H9 (cell line): ENCODE results near the gene PPM1N. TPM values are rescaled to one million over a fixed set of nuclear protein-coding genes. Genes with fewer than 3 reads are reported as not detected.
A peak's percentile ranks its signal among the peaks of the same experiment; 100 is the strongest.

Experiments
- DNase-seq: peaks from one replicate; pipeline ENCODE4 v3.0.0-alpha.2; 2017
- H2AFZ ChIP-seq: one replicate; pipeline ENCODE4 v1.6.1; 2013; ENCODE audit warnings: mild to moderate bottlenecking, low read length, control low read depth, moderate library complexity
- H2AK5ac ChIP-seq: 2 replicates; pipeline ENCODE4 v1.6.1; 2013; ENCODE audit warnings: low read length, control low read depth, mixed read lengths; ENCODE audit not compliant: insufficient read length
- H2BK120ac ChIP-seq: one replicate; pipeline ENCODE4 v1.6.1; 2013; ENCODE audit warnings: low read depth, mild to moderate bottlenecking, low read length, control low read depth, inconsistent platforms; ENCODE audit not compliant: poor library complexity, severe bottlenecking
- H2BK12ac ChIP-seq: 2 replicates; pipeline ENCODE4 v1.6.1; 2013; ENCODE audit warnings: low read length, control low read depth, mixed read lengths, low read depth; ENCODE audit not compliant: insufficient read length
- H2BK15ac ChIP-seq: 2 replicates; pipeline ENCODE4 v1.6.1; 2013; ENCODE audit warnings: low read depth, low read length, control low read depth
- H2BK20ac ChIP-seq: one replicate; pipeline ENCODE4 v1.6.1; 2013; ENCODE audit warnings: low read depth, mild to moderate bottlenecking, low read length, control low read depth, inconsistent platforms; ENCODE audit not compliant: poor library complexity, severe bottlenecking
- H2BK5ac ChIP-seq: 2 replicates; pipeline ENCODE4 v1.6.1; 2013; ENCODE audit warnings: low read length, control low read depth, mixed read lengths; ENCODE audit not compliant: insufficient read length
- H3K14ac ChIP-seq: 2 replicates; pipeline ENCODE4 v1.6.1; 2013; ENCODE audit warnings: low read length, control low read depth; ENCODE audit not compliant: insufficient read depth
- H3K18ac ChIP-seq: 2 replicates; pipeline ENCODE4 v1.6.1; 2013; ENCODE audit warnings: low read depth, mild to moderate bottlenecking, mixed read lengths, low read length, control low read depth; ENCODE audit not compliant: insufficient read length
- H3K23ac ChIP-seq: 2 replicates; pipeline ENCODE4 v1.6.1; 2013; ENCODE audit warnings: low read length, control low read depth, mixed read lengths, low read depth; ENCODE audit not compliant: insufficient read length
- H3K23me2 ChIP-seq: 2 replicates; pipeline ENCODE4 v1.6.1; 2013; ENCODE audit warnings: low read depth, mild to moderate bottlenecking, mixed read lengths, low read length, control low read depth; ENCODE audit not compliant: insufficient read length, poor library complexity, severe bottlenecking
- H3K27ac ChIP-seq: 2 replicates; pipeline ENCODE4 v1.5.1; 2013; ENCODE audit warnings: low read length, control low read depth, mixed read lengths, low read depth; ENCODE audit not compliant: insufficient read length
- H3K27me3 ChIP-seq: 2 replicates; pipeline ENCODE4 v1.6.1; 2013; ENCODE audit warnings: low read length, control low read depth, inconsistent platforms; ENCODE audit not compliant: insufficient read depth
- H3K4ac ChIP-seq: 2 replicates; pipeline ENCODE4 v1.6.1; 2013; ENCODE audit warnings: low read depth, mild to moderate bottlenecking, control low read depth, inconsistent platforms, low read length, moderate library complexity
- H3K4me1 ChIP-seq: 2 replicates; pipeline ENCODE4 v1.6.1; 2013; ENCODE audit warnings: low read length, control low read depth, inconsistent platforms; ENCODE audit not compliant: insufficient read depth
- H3K4me2 ChIP-seq: 2 replicates; pipeline ENCODE4 v1.6.1; 2013; ENCODE audit warnings: low read length, control low read depth, mixed read lengths; ENCODE audit not compliant: insufficient read length, insufficient read depth
- H3K56ac ChIP-seq: 2 replicates; pipeline ENCODE4 v1.6.1; 2013; ENCODE audit warnings: low read depth, mild to moderate bottlenecking, mixed read lengths, low read length, control low read depth; ENCODE audit not compliant: insufficient read length
- H3K79me1 ChIP-seq: 2 replicates; pipeline ENCODE4 v1.6.1; 2013; ENCODE audit warnings: low read depth, mild to moderate bottlenecking, moderate library complexity, low read length, control low read depth, inconsistent platforms; ENCODE audit not compliant: insufficient read depth, poor library complexity, severe bottlenecking
- H3K79me2 ChIP-seq: 2 replicates; pipeline ENCODE4 v1.6.1; 2013; ENCODE audit warnings: low read length, control low read depth, inconsistent platforms; ENCODE audit not compliant: insufficient read depth
- H3K9ac ChIP-seq: 2 replicates; pipeline ENCODE4 v1.6.1; 2013; ENCODE audit warnings: low read length, control low read depth, mixed read lengths; ENCODE audit not compliant: insufficient read length; ENCODE audit errors: extremely low read depth
- H3K9me3 ChIP-seq: one replicate; pipeline ENCODE4 v1.6.1; 2013; ENCODE audit warnings: low read depth, low read length, inconsistent platforms; ENCODE audit not compliant: control insufficient read depth
- H3T11ph ChIP-seq: one replicate; pipeline ENCODE4 v1.6.1; 2013; ENCODE audit warnings: mild to moderate bottlenecking, low read length, control low read depth, inconsistent platforms
- H4K20me1 ChIP-seq: one replicate; pipeline ENCODE4 v1.6.1; 2013; ENCODE audit not compliant: control insufficient read depth, insufficient read length, insufficient read depth
- H4K5ac ChIP-seq: 2 replicates; pipeline ENCODE4 v1.6.1; 2013; ENCODE audit warnings: low read depth, mild to moderate bottlenecking, mixed read lengths, low read length, control low read depth; ENCODE audit not compliant: insufficient read length
- H4K8ac ChIP-seq: replicated peaks from 2 replicates; pipeline ENCODE4 v1.6.1; 2013; ENCODE audit warnings: low read length, control low read depth, mixed read lengths, low read depth; ENCODE audit not compliant: insufficient read length
- H4K91ac ChIP-seq: 2 replicates; pipeline ENCODE4 v1.6.1; 2013; ENCODE audit warnings: low read depth, mild to moderate bottlenecking, moderate library complexity, mixed read lengths, low read length, control low read depth; ENCODE audit not compliant: insufficient read length
- H3K27ac Mint-ChIP-seq, 3 experiments: 2 replicates in 2 of 3; 3 replicates in 1 of 3; pipeline ENCODE4 v1.8.0; 2020 to 2021; ENCODE audit warnings: mixed read lengths in 3 of 3, mild to moderate bottlenecking in 1 of 3, moderate library complexity in 1 of 3
- H3K27me3 Mint-ChIP-seq: 2 replicates; pipeline ENCODE4 v1.8.0; 2021; ENCODE audit warnings: low read depth, mild to moderate bottlenecking, moderate library complexity, mixed read lengths
- H3K36me3 Mint-ChIP-seq, 3 experiments: 2 replicates in 2 of 3; 3 replicates in 1 of 3; pipeline ENCODE4 v1.8.0; 2020 to 2021; ENCODE audit warnings: low read depth in 3 of 3, mixed read lengths in 3 of 3; ENCODE audit not compliant: insufficient read depth in 1 of 3
- H3K4me1 Mint-ChIP-seq, 2 experiments: 2 replicates each; pipeline ENCODE4 v1.8.0; 2020; ENCODE audit warnings: mixed read lengths in 2 of 2
- H3K4me3 Mint-ChIP-seq, 2 experiments: 2 replicates in 1 of 2; 3 replicates in 1 of 2; pipeline ENCODE4 v1.8.0; 2020 to 2021; ENCODE audit warnings: mild to moderate bottlenecking in 2 of 2, mixed read lengths in 2 of 2, moderate library complexity in 1 of 2
- H3K9me3 Mint-ChIP-seq, 2 experiments: 2 replicates in 1 of 2; 3 replicates in 1 of 2; pipeline ENCODE4 v1.8.0; 2020; ENCODE audit warnings: mild to moderate bottlenecking in 2 of 2, mixed read lengths in 2 of 2, moderate library complexity in 1 of 2
- WGBS: extraction: QIAGEN DNeasy Blood & Tissue Kit; methylation state at CpG from one replicate; pipeline ENCODE4 v1.1.7; 2013; ENCODE audit warnings: missing lambda C conversion rate, low lambda C conversion rate, mixed read lengths; ENCODE audit not compliant: insufficient read length; ENCODE audit errors: extremely low coverage; 5-methylcytosine and 5-hydroxymethylcytosine counted together
- total RNA-seq: library from RNA; stranded (reverse); gene quantifications from 2 replicates; pipeline ENCODE4 v1.2.1, GENCODE V29; 2021
- TF ChIP-seq, protein P1 (sequence below): fragments of 200-600 bp; sonication (generic); conservative IDR thresholded peaks from 3 replicates; pipeline ENCODE4 v1.8.0; 2021; ENCODE audit warnings: antibody characterized with exemption, mild to moderate bottlenecking

PPM1N gene
- total RNA-seq, 1 experiment from 2014 or later, result 7.7 TPM

DNA sequence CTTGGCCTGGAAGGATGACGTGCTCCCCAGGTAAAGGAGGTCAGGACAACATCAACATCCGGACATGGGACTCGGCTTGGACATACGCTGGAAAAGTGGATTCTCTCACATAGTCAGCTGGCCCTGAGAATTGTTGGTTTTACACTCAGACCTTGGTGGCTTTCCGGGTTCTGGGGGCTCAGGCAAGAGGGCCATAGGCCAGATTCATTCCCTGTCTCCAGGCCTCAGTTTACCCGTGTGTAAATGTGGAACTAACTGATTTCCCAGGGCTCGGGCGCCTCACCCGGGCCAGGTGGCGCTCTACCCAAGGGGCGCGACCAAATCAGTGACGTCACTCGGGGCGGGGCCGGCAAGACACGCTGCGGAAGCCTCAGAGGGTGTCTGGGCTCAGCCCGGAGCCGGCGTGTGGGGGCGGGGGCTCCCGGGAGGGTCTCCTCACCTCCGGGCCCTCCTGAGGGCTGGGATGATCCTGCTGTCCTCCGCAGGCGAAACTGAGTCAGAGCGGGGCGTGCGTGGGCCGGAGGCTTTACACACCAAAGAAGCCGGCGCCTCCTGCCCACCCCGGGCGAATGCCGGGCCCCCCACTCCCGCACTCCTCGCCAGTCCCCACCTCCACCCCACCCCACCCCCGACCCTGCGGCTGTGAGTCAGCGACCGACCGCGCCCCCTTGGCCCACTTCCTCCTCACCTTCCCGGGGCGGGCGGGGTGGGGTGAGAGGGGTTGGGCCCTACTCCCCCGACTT, 8.2 kb downstream of the PPM1N start:
- TF ChIP-seq, protein P1, sequence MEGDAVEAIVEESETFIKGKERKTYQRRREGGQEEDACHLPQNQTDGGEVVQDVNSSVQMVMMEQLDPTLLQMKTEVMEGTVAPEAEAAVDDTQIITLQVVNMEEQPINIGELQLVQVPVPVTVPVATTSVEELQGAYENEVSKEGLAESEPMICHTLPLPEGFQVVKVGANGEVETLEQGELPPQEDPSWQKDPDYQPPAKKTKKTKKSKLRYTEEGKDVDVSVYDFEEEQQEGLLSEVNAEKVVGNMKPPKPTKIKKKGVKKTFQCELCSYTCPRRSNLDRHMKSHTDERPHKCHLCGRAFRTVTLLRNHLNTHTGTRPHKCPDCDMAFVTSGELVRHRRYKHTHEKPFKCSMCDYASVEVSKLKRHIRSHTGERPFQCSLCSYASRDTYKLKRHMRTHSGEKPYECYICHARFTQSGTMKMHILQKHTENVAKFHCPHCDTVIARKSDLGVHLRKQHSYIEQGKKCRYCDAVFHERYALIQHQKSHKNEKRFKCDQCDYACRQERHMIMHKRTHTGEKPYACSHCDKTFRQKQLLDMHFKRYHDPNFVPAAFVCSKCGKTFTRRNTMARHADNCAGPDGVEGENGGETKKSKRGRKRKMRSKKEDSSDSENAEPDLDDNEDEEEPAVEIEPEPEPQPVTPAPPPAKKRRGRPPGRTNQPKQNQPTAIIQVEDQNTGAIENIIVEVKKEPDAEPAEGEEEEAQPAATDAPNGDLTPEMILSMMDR, result peak; percentile 60; the same call in 2 of the 3 replicates
- Histone ChIP-seq H2BK5ac (no peak overlapping the region), H3K56ac (no peak overlapping the region), H2AK5ac (no peak overlapping the region), H2BK20ac (no peak overlapping the region), H3K23me2 (peaks cover 20% of the 10 kb centered on the region), H3K4me1 (no peaks in the 10 kb centered on the region; the same call in 1 of the 2 replicates), H2BK12ac (no peak overlapping the region), H3K23ac (no peak overlapping the region), H3K27me3 (no peaks in the 10 kb centered on the region), H2BK120ac (no peak overlapping the region), H3T11ph (no peak overlapping the region), H3K79me2 (peaks cover 27% of the 10 kb centered on the region; the same call in 1 of the 2 replicates), H2BK15ac (no peak overlapping the region), H4K91ac (no peak overlapping the region), H4K20me1 (no peaks in the 10 kb centered on the region), H3K79me1 (peaks cover 8% of the 10 kb centered on the region), H3K18ac (peak overlapping the region; percentile 92), H3K27ac (no peak overlapping the region), H3K14ac (peak overlapping the region; percentile 83), H2AFZ (no peak overlapping the region), H3K4ac (no peak overlapping the region), H4K8ac (no peak overlapping the region), H3K9ac (peak overlapping the region; percentile 45), H3K4me2 (peak overlapping the region; percentile 88), H3K9me3 (no peaks in the 10 kb centered on the region), H4K5ac (no peak overlapping the region)
- Mint-ChIP-seq H3K36me3 (peaks cover 0 to 18% (median 7%) of the 10 kb centered on the region in 3 experiments; a peak in 4 of 7 replicates), H3K27me3 (peaks cover 1% of the 10 kb centered on the region; the same call in 1 of the 2 replicates), H3K27ac (peak overlapping the region in 2 of 3 experiments; percentile 91 to 95; a peak in 4 of 7 replicates), H3K4me3 (peak overlapping the region; percentile 81 to 96), H3K4me1 (peaks cover 20 to 34% of the 10 kb centered on the region in 2 experiments), H3K9me3 (no peaks in the 10 kb centered on the region; a peak in 1 of 5 replicates)
- peak; percentile 97 for DNase-seq
- WGBS, result no CpG with 5 or more reads among the region's 47 CpGs
